Stomach smooth muscle (tissue), 2 donors: Measurements from ENCODE around the gene CD274.

Experiments
- H3K27ac ChIP-seq: one replicate; pipeline ENCODE4 v1.7.0; 2013; ENCODE audit warnings: mild to moderate bottlenecking, low read length, inconsistent platforms
- H3K27me3 ChIP-seq, 2 donors: one replicate each; pipeline ENCODE4 v1.7.0; 2013; ENCODE audit warnings: low read length in 2 of 2; ENCODE audit not compliant: insufficient read depth in 2 of 2, control insufficient read depth in 1 of 2
- H3K36me3 ChIP-seq, 2 donors: one replicate each; pipeline ENCODE4 v1.7.0; 2013; ENCODE audit warnings: low read length in 2 of 2; ENCODE audit not compliant: control insufficient read depth in 2 of 2, insufficient read depth in 2 of 2
- H3K4me1 ChIP-seq: one replicate; pipeline ENCODE4 v1.7.0; 2013; ENCODE audit warnings: low read length; ENCODE audit not compliant: control insufficient read depth, insufficient read depth
- H3K4me3 ChIP-seq, 2 donors: one replicate each; pipeline ENCODE4 v1.7.0; 2013; ENCODE audit warnings: low read length in 2 of 2
- H3K9ac ChIP-seq, 2 donors: one replicate each; pipeline ENCODE4 v1.7.0; 2013; ENCODE audit warnings: low read length in 2 of 2, mild to moderate bottlenecking in 1 of 2
- H3K9me3 ChIP-seq, 2 donors: one replicate each; pipeline ENCODE4 v1.7.0; 2013; ENCODE audit warnings: low read length in 2 of 2; ENCODE audit not compliant: control insufficient read depth in 2 of 2
- donor health status: healthy.
- donor health status: Pancreatic carcinoma.

CD274 gene

DNA sequence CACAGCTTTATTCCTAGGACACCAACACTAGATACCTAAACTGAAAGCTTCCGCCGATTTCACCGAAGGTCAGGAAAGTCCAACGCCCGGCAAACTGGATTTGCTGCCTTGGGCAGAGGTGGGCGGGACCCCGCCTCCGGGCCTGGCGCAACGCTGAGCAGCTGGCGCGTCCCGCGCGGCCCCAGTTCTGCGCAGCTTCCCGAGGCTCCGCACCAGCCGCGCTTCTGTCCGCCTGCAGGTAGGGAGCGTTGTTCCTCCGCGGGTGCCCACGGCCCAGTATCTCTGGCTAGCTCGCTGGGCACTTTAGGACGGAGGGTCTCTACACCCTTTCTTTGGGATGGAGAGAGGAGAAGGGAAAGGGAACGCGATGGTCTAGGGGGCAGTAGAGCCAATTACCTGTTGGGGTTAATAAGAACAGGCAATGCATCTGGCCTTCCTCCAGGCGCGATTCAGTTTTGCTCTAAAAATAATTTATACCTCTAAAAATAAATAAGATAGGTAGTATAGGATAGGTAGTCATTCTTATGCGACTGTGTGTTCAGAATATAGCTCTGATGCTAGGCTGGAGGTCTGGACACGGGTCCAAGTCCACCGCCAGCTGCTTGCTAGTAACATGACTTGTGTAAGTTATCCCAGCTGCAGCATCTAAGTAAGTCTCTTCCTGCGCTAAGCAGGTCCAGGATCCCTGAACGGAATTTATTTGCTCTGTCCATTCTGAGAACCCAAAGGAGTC lies at the start of gene CD274:
CD274 (plus strand) TSS at position 184 of the 733 bp plus-strand sequence. CDS start 5,572 bp downstream, outside the sequence.
- peak within 1 kb of the TSS; percentile 7 for H3K27ac ChIP-seq
- peak within 1 kb of the TSS; percentile 56 to 58 for H3K9ac ChIP-seq
- no peaks in the 10 kb centered on the region for H3K27me3 ChIP-seq
- H3K4me1 ChIP-seq, result peaks cover 4% of the 10 kb centered on the region
- H3K4me3 ChIP-seq, result peak within 1 kb of the TSS; percentile 75 to 78
- no peaks in the 10 kb centered on the region for H3K9me3 ChIP-seq
- no peaks in the 10 kb centered on the region for H3K36me3 ChIP-seq

DNA sequence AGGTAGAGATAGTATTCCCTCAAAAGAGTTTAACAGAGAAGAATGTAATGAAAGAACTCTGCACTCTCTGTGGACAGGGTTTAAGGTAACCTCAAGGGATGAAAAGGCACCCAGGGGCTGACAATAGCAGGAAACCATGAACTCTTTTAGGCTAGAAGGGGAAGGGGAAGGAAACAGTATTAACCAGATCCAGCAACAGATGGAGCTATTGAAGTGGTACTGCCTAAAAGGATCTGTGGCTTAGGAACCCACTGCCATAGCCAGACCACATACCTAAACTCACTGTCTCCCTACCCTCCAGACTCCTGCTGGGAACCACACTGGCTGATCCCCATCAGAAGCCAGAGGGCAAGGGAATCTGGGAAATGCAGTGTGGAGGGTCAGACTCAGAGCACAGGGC lies 48.1 kb upstream of the CD274 start:
- Histone ChIP-seq H3K36me3 (no peaks in the 10 kb centered on the region), H3K27ac (no peak overlapping the region), H3K27me3 (no peaks in the 10 kb centered on the region), H3K4me1 (no peaks in the 10 kb centered on the region), H3K4me3 (no peak overlapping the region), H3K9ac (no peak overlapping the region), H3K9me3 (no peaks in the 10 kb centered on the region)

DNA sequence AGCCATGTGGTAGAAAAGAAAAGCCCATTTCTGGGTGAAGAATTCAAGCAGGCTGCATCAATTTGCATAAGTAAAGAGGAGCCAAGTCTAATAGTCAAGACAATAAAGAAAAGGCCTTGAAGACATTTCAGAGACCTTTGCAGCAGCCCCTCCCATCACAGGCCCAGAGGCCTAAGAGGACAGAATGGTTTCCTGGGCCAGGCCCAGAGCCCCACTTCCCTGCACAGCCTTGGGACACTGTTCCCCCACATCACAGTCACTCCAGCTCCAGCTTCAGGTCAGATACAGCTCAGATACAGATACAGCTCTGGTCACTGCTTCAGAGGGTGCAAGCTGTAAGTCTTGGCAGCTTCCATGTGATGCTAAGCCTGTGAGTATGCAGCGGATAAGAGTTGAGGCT lies 41.7 kb upstream of the CD274 start:
- Histone ChIP-seq H3K4me1 (no peaks in the 10 kb centered on the region), H3K9me3 (peaks cover 4 to 11% of the 10 kb centered on the region in 2 donors), H3K4me3 (no peak overlapping the region), H3K27me3 (no peaks in the 10 kb centered on the region), H3K36me3 (no peaks in the 10 kb centered on the region), H3K27ac (no peak overlapping the region), H3K9ac (no peak overlapping the region)

DNA sequence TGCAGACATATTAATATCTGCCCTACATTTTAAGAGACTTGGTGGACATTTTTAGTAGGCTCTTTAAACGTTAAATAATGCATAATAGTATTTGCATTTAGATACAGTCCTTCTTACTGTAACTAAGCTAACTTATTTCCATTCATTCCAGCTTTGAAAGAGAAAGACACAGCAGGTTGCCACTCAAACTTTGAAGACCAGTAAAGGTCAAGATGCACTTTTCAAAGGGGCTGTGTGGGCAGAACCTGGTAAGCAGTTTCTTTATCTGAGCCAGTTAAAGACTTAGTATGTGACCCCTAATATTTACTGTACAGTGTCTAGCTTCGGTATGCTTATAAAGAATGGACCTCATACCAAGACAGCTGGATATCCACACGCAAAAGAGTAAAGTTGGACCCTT lies 33.4 kb upstream of the CD274 start:
- Histone ChIP-seq H3K27me3 (no peaks in the 10 kb centered on the region), H3K27ac (no peak overlapping the region), H3K36me3 (peaks cover 0 to 4% of the 10 kb centered on the region in 2 donors), H3K4me1 (no peaks in the 10 kb centered on the region), H3K4me3 (no peak overlapping the region), H3K9me3 (no peaks in the 10 kb centered on the region), H3K9ac (no peak overlapping the region)

DNA sequence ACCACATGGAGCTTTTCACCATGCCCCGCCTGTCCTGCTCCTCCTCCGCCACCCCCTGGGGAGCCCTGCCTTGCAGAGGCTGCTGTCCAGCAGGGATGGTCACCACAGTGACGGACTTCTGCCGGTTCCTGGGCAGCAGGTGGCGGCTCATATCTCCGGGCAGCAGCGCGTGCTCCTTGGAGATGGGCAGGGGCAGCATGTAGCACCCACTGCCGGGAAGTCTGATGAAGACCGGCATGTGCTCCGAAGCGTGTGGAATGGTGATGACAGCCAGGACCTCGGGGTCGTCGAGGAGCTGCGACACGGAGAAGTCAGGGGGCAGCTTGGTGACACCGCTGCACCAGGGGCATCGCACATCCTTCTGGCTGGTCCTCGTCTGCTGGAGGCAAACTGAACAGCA lies 31.9 kb upstream of the CD274 start:
- H3K9me3 ChIP-seq, result no peaks in the 10 kb centered on the region
- H3K36me3 ChIP-seq, result peaks cover 0 to 4% of the 10 kb centered on the region in 2 donors
- H3K4me1 ChIP-seq, result no peaks in the 10 kb centered on the region
- no peak overlapping the region for H3K9ac ChIP-seq
- no peaks in the 10 kb centered on the region for H3K27me3 ChIP-seq
- H3K4me3 ChIP-seq, result no peak overlapping the region
- no peak overlapping the region for H3K27ac ChIP-seq

DNA sequence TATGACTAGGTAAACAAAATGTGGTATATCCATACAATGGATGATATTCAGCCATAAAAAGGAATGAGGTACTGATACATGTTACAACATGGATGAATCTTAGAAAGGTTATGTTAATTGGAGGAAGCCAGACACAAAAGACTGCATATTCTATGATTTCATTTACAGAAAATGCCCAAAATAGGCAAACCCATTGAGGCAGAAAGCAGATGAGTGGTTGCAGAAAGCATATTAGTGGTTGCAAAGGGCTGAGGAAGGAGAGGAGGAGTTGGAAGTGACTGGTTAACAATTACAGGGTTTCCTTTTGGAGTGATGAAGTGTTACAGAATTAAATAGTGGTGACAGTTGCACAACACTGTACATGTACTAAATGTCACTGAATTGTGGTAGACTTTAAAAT lies 30.4 kb upstream of the CD274 start:
- no peaks in the 10 kb centered on the region for H3K4me1 ChIP-seq
- H3K9ac ChIP-seq, result no peak overlapping the region
- H3K9me3 ChIP-seq, result no peaks in the 10 kb centered on the region
- H3K27ac ChIP-seq, result no peak overlapping the region
- no peaks in the 10 kb centered on the region for H3K27me3 ChIP-seq
- H3K4me3 ChIP-seq, result no peak overlapping the region
- peaks cover 0 to 4% of the 10 kb centered on the region in 2 donors for H3K36me3 ChIP-seq

DNA sequence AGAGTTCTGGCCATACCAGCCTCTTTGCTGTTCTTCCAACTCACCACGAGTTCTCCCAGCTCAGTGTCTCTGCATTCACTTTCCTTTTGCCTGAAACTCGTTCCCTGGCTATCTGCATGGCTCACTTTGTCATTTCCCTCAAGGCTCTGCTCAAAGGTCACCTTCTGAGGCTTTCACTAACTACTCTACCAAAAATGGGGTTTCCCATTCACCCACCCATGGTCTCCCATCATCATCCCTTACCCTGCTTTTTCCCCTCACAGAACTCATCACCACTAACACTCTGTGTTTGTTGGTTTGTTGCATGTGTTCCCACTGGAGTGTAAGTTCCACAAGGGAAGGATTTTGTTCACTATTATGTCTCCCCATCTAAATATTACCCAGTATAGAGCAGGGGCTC lies 29.2 kb upstream of the CD274 start:
- no peaks in the 10 kb centered on the region for H3K27me3 ChIP-seq
- peaks cover 0 to 4% of the 10 kb centered on the region in 2 donors for H3K36me3 ChIP-seq
- no peaks in the 10 kb centered on the region for H3K4me1 ChIP-seq
- H3K4me3 ChIP-seq, result no peak overlapping the region
- H3K9me3 ChIP-seq, result no peaks in the 10 kb centered on the region
- no peak overlapping the region for H3K9ac ChIP-seq
- H3K27ac ChIP-seq, result no peak overlapping the region

DNA sequence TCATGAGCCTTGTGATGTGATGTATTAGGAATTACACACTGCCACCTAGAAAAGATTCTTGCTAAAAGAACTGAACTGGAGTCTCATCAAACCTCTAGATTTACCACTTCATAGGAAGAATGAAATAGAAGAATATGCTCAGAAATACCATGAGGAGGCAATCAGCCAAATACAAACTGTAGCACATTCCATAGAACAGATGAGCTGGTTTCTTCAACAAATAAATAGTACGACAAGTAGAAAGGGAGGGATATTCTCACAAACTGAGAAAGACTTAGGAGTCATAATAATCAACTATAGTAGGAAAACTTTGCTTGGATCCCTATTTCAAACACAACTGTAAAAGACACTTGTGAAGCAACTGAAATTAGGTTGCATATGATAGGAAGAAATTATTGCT lies 28.1 kb upstream of the CD274 start:
- H3K27me3 ChIP-seq, result no peaks in the 10 kb centered on the region
- H3K9me3 ChIP-seq, result no peaks in the 10 kb centered on the region
- no peaks in the 10 kb centered on the region for H3K4me1 ChIP-seq
- H3K36me3 ChIP-seq, result peaks cover 0 to 8% of the 10 kb centered on the region in 2 donors
- no peak overlapping the region for H3K27ac ChIP-seq
- no peak overlapping the region for H3K4me3 ChIP-seq
- H3K9ac ChIP-seq, result no peak overlapping the region

DNA sequence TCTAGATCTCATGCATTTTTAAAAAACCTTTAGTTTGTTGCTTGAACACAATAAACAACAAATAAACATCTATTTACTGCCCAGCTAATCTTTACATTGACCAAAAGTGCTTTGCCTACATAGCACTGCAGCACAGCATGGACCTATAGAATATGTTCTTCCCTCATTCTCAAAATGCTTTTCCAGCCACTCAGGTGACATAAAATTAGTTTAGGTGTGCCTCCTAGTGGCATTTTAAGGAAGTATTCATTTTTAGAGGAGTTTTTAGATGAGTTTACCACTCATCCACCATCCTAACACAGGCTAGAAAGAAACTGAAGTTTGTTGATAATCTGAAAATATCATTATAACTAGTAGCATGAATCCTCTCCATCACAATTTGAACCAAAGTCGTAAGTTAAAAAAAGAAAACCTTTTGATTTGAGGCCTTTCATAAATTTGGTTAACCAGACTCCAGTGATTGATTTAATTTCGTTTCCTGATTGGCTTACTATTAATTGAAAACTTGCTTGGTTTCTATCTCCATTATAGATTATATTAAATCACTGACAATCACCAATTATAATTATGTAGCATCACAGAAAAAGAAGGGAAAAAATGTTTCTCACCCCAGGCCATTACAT lies 25.2 kb upstream of the CD274 start:
- Histone ChIP-seq H3K4me3 (no peak overlapping the region), H3K27ac (no peak overlapping the region), H3K27me3 (no peaks in the 10 kb centered on the region), H3K4me1 (no peaks in the 10 kb centered on the region), H3K9ac (no peak overlapping the region), H3K9me3 (no peaks in the 10 kb centered on the region), H3K36me3 (peaks cover 3 to 12% of the 10 kb centered on the region in 2 donors)

DNA sequence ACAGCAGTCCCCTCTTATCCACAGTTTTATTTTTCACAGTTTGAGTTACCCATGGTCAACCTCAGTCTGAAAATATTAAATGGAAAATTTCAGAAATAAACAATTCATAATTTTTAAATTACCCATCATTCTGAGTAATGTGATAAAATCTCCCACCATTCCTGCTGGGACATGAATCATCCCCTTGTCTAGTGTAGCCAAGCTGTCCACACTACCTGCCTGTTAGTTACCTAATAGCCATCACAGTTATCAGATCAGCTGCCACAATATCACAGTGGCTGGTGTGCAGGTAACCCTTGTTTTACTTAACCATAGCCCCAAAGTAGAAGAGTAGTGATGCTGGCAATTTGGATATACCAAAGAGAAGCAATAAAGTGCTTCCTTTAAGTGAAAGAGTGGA lies 23.3 kb upstream of the CD274 start:
- Histone ChIP-seq H3K9me3 (no peaks in the 10 kb centered on the region), H3K27me3 (no peaks in the 10 kb centered on the region), H3K4me3 (no peak overlapping the region), H3K4me1 (no peaks in the 10 kb centered on the region), H3K27ac (no peak overlapping the region), H3K9ac (no peak overlapping the region), H3K36me3 (peaks cover 3 to 13% of the 10 kb centered on the region in 2 donors)

DNA sequence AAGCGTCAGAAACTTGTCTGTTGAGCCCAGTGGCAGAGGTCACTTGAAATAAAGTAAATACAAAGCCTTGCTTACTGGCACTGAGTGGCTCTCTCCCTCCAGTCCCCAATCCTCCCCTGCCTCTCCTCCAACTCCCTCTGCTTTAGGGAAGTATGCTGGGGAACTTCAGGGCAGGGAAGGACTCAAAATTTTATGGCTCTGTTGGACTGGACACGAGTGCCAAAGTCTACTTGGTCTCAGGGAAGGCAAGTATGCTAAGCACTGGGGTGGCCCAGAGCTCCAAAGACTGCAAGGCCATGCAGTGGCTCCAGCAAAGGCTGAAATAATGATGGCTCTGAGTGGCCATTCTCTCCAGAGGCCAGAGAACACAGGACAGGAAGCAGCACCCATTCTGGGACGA lies 22.2 kb upstream of the CD274 start:
- Histone ChIP-seq H3K9ac (no peak overlapping the region), H3K9me3 (no peaks in the 10 kb centered on the region), H3K27me3 (no peaks in the 10 kb centered on the region), H3K4me3 (no peak overlapping the region), H3K36me3 (peaks cover 3 to 14% of the 10 kb centered on the region in 2 donors), H3K27ac (no peak overlapping the region), H3K4me1 (no peaks in the 10 kb centered on the region)
